ENCODE results near the gene HNRNPU.

Gene HNRNPU

DNA sequence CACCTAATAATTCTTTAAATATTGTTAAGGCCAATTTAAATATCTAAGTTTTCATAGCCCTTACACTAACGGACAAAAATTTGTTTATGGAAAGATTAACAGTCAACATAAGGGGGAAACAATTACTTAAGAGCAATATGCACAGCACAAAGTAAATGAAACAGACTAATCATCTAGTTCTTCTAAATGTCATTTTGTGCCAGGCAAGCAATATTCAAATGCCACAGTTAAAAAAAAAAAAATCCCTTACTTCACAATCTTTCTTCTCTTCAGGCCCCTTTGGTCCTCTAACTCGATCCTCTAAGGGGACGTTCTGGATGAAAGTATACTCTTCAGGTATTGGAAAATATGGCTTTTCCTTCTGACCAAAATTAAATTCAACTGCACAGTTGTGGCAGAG lies 6.6 kb downstream of the HNRNPU start:
- Mint-ChIP-seq H3K36me3 (ENCODE audit: low read depth) (peaks cover 98% of the 10 kb centered on the region), H3K27ac (peak overlapping the region; percentile 34), H3K4me1 (ENCODE audit: low read depth) (peaks cover 61% of the 10 kb centered on the region), H3K9me3 (no peaks in the 10 kb centered on the region), H3K27me3 (no peaks in the 10 kb centered on the region), H3K4me3 (no peak overlapping the region)
- intact Hi-C loops (cut with micrococcal nuclease) = no loop called here

DNA sequence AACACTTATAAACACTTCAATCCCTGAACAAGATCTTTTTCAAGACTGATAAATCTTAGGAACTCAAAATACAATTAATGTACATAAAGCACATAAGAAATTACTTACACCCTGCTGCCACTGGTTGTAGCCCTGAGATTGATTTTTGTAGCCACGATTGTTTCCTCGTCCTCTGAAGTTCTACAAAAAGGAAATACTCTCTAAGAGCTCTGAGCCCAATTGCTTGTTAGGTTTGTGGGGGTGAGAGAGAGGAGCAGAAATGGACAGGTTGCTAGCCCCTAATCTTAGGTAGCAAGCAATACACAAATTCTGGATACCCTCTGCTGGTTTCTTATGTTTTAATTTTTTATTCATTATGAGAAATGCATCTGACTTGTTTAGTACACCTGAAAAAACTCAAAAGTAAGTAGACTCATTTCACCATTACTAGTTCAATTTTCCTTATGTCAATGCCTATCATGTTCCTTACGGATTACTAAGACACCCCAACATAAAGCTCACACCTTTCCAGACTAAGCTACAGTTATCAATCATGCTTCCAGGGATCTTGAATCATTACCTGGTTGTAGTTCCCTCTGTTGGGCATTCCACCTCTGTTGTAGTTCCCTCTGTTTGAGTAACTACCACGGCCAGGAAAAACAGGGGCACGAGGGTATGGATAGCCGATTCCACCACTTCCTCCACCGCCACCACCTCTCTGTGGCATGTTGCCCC lies 9.3 kb downstream of the HNRNPU start:
- Mint-ChIP-seq H3K36me3 (ENCODE audit: low read depth) (peaks cover 94% of the 10 kb centered on the region), H3K9me3 (no peaks in the 10 kb centered on the region), H3K4me1 (ENCODE audit: low read depth) (peaks cover 37% of the 10 kb centered on the region), H3K27ac (peak overlapping the region; percentile 63), H3K27me3 (no peaks in the 10 kb centered on the region), H3K4me3 (no peak overlapping the region)
- intact Hi-C loops (cut with micrococcal nuclease) = loop anchor here (1.0 kb wide), 1 partner anchor 7 kb away; no protein-coding TSS in a partner anchor

DNA sequence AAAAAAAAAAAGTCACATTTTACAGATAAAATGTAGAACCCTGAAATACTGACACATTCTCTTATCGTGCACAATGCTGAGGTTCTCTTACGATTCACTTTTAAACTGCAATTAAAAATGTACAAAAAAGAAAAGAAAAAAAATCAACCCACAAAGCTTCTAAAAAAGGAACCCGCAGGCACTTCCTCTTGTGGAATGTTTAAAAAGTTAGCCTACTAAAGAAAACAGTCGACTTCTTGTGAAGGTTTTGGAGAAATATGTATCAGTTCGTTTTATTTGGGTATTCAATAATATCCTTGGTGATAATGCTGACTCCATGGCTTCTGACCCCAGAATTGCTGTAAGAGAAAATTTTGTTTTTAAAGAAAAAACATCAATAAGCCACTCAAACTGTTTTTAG lies 10.2 kb downstream of the HNRNPU start:
- intact Hi-C loops (cut with micrococcal nuclease) = loop anchor here (1.0 kb wide), 1 partner anchor 8 kb away; no protein-coding TSS in a partner anchor
- no peak overlapping the region for H3K27ac Mint-ChIP-seq
- no peaks in the 10 kb centered on the region for H3K9me3 Mint-ChIP-seq
- no peak overlapping the region for H3K4me3 Mint-ChIP-seq
- H3K36me3 Mint-ChIP-seq (ENCODE audit: low read depth) = peaks cover 92% of the 10 kb centered on the region
- no peaks in the 10 kb centered on the region for H3K27me3 Mint-ChIP-seq
- peaks cover 36% of the 10 kb centered on the region for H3K4me1 Mint-ChIP-seq (ENCODE audit: low read depth)

DNA sequence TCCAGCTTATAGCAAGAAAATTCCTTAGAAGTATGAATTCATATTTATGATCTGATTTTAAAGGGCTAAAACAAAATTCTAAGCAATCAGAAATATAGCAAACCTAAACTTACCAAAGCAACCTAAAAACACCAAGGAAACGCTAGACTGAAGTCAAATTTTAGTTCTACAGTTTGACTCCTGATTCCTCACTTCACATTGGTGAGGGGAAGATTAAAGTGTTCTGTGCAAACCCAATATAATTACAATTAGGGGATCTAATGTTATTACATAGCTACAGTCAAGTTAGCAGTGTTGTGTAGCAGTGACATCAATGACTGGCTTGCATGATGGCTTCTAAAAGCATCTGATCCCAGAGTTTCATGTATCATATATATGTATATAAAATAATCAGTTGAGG lies 11.6 kb downstream of the HNRNPU start:
- H3K9me3 Mint-ChIP-seq = no peaks in the 10 kb centered on the region
- intact Hi-C loops (cut with micrococcal nuclease) = no loop called here

DNA sequence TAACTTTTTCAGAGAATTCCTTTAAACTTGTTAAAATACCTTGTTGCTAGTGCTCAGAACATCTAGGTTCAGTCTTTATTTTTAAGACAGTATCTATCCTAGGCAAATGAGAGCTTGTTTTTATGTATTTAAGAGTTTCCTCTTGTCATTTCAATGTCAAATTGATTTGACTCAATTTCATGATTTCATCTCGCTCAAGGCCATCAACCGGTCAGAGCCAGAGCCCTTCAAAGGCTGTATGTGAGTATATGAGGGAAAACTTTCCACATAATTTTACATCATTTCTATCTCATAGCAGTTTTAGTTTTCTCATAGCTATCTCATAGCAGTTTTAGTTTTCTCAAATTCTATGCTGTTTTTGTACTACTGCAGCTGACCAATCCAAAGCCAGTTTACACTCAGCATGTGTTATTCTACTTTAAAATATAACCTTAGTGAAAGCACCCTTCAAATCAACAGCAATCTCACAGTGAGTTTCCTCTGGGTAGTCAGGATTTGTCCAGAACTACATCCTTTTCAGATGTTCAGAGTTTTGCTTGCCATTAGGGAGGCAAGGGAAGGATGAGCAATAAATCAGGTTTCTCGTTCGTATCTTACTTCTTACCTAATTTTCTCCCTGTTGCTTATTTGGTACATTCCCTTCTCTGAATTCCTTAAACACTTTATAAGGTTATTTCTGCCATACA lies 12.7 kb downstream of the HNRNPU start:
- Mint-ChIP-seq H3K27ac (no peak overlapping the region), H3K27me3 (no peaks in the 10 kb centered on the region), H3K9me3 (no peaks in the 10 kb centered on the region), H3K4me1 (ENCODE audit: low read depth) (peaks cover 24% of the 10 kb centered on the region), H3K4me3 (no peak overlapping the region), H3K36me3 (ENCODE audit: low read depth) (peaks cover 88% of the 10 kb centered on the region)
- intact Hi-C loops (cut with micrococcal nuclease) = no loop called here

More for the DNA sequence above, 11.6 kb downstream of the HNRNPU start:
- Mint-ChIP-seq H3K4me1 (ENCODE audit: low read depth) (peaks cover 33% of the 10 kb centered on the region), H3K27ac (no peak overlapping the region), H3K36me3 (ENCODE audit: low read depth) (peaks cover 92% of the 10 kb centered on the region), H3K27me3 (no peaks in the 10 kb centered on the region), H3K4me3 (no peak overlapping the region)

DNA sequence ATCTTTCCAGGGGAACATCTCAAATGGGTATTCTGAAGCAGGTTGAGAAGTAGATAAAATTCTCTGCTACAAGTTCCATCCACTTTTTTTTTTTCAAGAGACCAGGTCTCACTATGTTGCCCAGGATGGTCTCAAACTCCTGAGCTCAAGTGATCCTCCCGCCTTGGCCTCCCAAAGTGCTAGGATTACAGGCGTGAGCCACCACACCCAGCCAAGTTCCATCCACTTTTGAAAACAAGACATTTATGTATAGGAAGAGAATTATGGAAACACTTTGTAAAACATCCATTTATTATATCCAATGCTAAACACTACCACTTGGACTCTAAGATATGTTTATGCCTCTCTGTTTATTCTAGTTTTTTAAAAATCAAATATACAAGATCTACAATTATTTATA lies 13.4 kb downstream of the HNRNPU start:
- intact Hi-C loops (cut with micrococcal nuclease) = no loop called here
- Mint-ChIP-seq H3K27me3 (no peaks in the 10 kb centered on the region), H3K4me1 (ENCODE audit: low read depth) (peaks cover 22% of the 10 kb centered on the region), H3K4me3 (no peak overlapping the region), H3K27ac (no peak overlapping the region), H3K36me3 (ENCODE audit: low read depth) (peaks cover 88% of the 10 kb centered on the region), H3K9me3 (no peaks in the 10 kb centered on the region)

DNA sequence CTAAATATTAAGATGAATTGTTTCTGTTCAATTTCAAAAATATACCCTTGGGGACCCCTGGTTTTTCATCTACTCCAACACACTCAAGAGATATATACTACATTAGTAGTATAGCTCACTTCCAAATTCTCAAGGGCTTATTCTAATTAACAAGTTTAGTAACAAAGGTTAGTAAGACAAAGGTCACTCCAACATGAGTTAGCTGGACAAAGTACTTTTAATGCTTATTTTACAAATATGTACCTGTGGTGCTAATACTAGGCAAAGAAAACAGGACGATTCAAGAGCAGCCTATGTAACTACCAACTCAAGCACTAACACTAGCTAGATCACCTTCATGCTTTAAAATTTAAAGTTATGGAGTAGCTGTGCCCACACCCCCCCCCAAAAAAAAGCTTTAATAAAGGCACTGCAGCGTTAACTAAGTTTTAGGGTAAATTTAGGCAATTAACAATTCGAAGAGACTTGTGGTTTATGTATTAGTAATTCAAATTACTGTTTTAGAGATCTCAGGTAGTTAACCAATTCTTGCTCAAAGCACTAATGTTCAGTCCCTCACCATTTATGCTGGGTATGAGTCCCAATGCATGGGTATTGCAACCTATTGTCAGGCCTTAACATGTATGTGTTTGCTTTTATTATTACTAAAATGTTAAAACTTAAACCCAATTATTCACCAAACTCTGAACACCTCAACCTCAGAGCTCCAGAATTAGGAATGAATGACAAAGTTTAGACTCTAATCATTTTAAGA lies 14.1 kb downstream of the HNRNPU start:
- intact Hi-C loops (cut with micrococcal nuclease) = no loop called here
- Mint-ChIP-seq H3K36me3 (ENCODE audit: low read depth) (peaks cover 88% of the 10 kb centered on the region), H3K27ac (no peak overlapping the region), H3K9me3 (no peaks in the 10 kb centered on the region), H3K4me1 (ENCODE audit: low read depth) (peaks cover 16% of the 10 kb centered on the region), H3K4me3 (no peak overlapping the region), H3K27me3 (no peaks in the 10 kb centered on the region)

DNA sequence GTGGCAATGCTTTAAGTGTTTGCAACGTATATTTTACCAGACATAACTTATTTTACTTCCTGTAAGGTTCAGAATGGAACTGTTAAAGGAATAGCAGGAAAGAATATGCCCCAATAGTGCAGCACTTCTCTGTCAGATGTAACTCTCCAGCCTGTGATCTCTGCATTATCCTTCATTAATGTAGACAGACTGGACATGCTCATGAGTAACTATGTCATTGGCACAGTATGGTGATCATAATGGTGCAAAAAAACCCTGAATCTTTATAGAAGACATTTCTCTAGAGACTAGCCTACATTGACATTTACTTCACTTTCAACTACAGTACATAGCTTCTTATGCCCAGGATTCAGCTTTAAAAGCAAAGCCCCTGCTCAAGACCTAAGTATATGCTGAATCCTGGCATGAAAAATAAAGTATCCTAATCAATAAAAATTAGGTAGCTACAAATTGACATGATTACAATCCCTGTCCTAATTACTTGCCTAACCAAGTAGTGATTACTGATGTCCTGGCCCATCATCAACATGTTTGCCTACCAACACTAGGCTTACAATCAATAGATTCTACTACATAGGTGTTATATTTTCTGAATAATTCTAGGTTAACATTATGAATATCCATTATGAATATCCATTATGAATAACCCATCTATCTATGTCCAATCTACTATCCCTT lies 15.0 kb downstream of the HNRNPU start:
- Mint-ChIP-seq H3K27ac (no peak overlapping the region), H3K4me3 (no peak overlapping the region), H3K9me3 (no peaks in the 10 kb centered on the region), H3K36me3 (ENCODE audit: low read depth) (peaks cover 88% of the 10 kb centered on the region), H3K27me3 (no peaks in the 10 kb centered on the region), H3K4me1 (ENCODE audit: low read depth) (peaks cover 7% of the 10 kb centered on the region)
- intact Hi-C loops (cut with micrococcal nuclease) = no loop called here

DNA sequence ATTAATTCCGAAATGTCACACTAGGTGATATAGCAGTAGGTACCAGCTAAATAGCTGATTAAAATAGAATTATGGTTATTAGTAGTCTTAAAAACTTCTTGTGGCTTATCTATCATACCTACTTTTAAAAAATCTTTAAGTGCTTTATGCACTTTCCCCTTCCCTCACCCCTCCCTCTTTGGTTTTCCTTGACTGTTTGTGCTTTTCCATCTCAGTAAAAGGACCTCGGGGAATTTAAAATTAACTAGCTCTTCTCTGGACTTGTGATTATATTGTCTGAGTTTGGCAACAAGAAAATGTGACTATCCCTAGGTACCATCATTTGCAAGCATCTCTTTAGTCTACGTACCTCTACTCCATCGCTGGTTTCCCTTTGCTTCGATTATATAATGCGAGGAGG lies 17.7 kb downstream of the HNRNPU start:
- Mint-ChIP-seq H3K4me3 (no peak overlapping the region), H3K27me3 (no peaks in the 10 kb centered on the region), H3K36me3 (ENCODE audit: low read depth) (peaks cover 78% of the 10 kb centered on the region), H3K4me1 (ENCODE audit: low read depth) (peaks cover 7% of the 10 kb centered on the region), H3K27ac (no peak overlapping the region), H3K9me3 (no peaks in the 10 kb centered on the region)
- intact Hi-C loops (cut with micrococcal nuclease) = no loop called here

DNA sequence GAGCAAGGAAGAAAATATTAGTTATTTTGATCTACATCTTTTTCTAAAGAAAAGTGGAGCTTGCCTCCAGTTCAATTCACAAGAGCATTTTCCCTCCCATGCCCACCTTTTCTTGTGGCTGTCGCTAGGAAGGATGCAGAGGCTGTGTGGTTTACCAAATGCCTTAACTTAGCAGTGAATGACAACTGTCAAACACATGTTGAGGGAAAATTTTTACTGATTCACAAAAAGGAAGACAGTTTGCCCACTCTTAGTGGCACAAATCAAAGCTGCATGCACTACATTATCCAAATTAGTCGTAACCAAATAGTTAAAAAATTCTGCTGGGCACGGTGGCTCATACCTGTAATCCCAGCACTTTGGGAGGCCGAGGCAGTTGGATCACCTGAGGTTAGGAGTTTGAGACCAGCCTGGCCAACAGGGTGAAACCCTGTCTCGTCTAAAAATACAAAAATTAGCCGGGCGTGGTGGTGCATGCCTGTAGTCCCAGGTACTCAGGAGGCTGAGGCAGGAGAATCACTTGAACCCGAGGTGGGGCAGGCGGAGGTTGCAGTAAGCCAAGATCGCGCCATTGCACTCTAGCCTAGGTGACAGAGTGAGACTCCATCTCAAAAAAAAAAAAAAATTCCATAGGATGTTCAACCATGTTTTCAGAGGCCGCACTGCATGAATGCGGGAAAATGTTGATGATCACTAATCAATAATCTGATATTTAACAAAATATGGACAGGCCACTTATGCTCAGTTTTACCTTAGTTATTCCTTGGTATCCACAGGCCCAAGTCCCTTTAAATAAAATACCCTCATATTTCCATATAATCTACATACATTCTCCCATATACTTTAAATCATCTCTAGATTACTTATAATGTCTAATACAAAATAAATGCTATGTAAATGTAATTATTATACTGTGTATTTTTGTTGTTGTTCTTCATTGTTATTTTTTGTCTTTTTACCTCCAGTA lies 19.9 kb downstream of the HNRNPU start:
- peaks cover 84% of the 10 kb centered on the region for H3K36me3 Mint-ChIP-seq (ENCODE audit: low read depth)
- intact Hi-C loops (cut with micrococcal nuclease) = loop anchor here (5.0 kb wide), 1 partner anchor 198 kb away; no protein-coding TSS in a partner anchor

DNA sequence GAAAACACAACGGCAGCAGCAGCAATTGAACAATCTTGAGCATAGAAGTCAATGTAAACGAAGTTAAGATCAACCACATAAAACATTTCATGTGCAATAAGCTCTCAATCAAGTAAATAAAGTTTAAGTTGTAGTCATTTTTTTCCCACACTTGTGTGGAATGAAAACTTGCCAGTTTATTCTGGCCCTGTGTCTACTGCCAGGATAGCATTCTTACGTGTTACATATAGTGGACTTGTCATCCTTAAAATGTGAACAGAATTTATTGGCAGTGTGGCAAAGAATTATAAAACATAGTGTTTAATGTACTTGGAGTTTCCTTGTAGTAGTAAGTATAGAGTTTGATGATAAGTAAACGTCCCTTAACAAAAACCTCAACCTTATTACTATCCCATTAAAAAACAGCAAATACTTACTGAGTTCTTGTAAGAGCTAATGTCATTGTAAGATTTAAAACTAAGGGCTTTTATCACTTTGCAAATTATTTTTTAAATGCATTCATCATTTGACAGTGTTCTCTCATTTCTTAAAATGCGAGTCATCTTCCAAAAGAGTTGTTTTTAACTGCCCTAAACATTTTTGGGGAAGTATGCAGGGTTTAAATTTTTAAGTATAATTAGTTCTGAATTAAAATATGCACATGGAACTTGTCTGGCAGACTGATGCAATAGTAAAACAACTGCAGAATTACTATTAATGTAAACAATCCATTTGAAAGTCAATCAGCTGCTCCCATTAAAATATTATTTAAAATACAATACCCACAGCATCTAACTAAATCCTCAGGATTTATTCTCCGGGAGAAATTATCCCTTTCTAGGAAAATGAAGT lies 21.0 kb downstream of the HNRNPU start:
- Mint-ChIP-seq H3K36me3 (ENCODE audit: low read depth) (peaks cover 84% of the 10 kb centered on the region), H3K4me3 (no peak overlapping the region), H3K27ac (no peak overlapping the region), H3K27me3 (no peaks in the 10 kb centered on the region), H3K9me3 (no peaks in the 10 kb centered on the region), H3K4me1 (ENCODE audit: low read depth) (peaks cover 17% of the 10 kb centered on the region)
- intact Hi-C loops (cut with micrococcal nuclease) = loop anchor here (5.0 kb wide), 1 partner anchor 199 kb away; no protein-coding TSS in a partner anchor

More for the DNA sequence above, 19.9 kb downstream of the HNRNPU start:
- H3K9me3 Mint-ChIP-seq = no peaks in the 10 kb centered on the region
- no peaks in the 10 kb centered on the region for H3K27me3 Mint-ChIP-seq
- no peak overlapping the region for H3K4me3 Mint-ChIP-seq
- H3K4me1 Mint-ChIP-seq (ENCODE audit: low read depth) = peaks cover 16% of the 10 kb centered on the region
- no peak overlapping the region for H3K27ac Mint-ChIP-seq

DNA sequence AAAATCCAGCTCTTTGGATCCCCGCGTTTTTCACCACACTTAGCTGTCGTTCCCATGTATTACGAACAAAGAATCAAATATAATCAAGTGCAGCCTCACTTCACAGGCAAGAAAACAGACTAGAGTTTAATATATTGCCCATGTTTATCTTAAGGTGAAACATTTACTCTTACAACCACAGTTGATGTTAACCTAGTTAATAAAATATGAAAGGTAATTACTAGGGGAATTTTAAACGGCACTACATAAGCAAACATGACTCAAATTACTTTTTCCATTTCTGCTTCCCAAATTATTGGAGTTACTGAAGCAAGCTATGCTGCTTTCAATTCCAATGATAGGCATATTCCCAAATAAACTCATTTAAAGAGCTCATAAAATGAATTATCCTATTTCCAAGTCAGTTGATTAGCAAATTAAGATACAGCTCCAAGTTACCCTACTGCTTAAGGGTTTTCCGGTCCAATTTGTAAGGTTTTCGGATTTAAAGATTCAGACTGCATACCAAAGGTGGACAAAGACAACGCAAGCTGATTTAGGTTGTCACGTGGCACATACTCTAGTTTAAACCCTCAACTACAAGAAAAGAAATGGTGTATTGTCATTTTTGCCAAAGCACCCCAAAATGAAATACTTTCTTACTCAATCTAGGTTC lies 22.9 kb downstream of the HNRNPU start:
- no peak overlapping the region for H3K27ac Mint-ChIP-seq
- peaks cover 28% of the 10 kb centered on the region for H3K4me1 Mint-ChIP-seq (ENCODE audit: low read depth)

More for the DNA sequence above, 22.9 kb downstream of the HNRNPU start:
- Mint-ChIP-seq H3K36me3 (ENCODE audit: low read depth) (peaks cover 79% of the 10 kb centered on the region), H3K4me3 (no peak overlapping the region), H3K27me3 (no peaks in the 10 kb centered on the region), H3K9me3 (no peaks in the 10 kb centered on the region)
- intact Hi-C loops (cut with micrococcal nuclease) = loop anchor here (5.0 kb wide), 1 partner anchor 201 kb away; no protein-coding TSS in a partner anchor
